ENCODE measurements around the gene NCEH1. TPM values are rescaled to one million over a fixed set of nuclear protein-coding genes. Genes with fewer than 3 reads are reported as not detected.
A peak's percentile ranks its signal among the peaks of the same experiment; 100 is the strongest.
"Not testable (repeated sequence)": the region's sequence is repeated elsewhere in the genome, so short reads cannot be mapped to it uniquely, and the experiment has no call there.

NCEH1 gene
- total RNA-seq, 2 donors from 2014 or later: 6.1 to 8.7 TPM

DNA sequence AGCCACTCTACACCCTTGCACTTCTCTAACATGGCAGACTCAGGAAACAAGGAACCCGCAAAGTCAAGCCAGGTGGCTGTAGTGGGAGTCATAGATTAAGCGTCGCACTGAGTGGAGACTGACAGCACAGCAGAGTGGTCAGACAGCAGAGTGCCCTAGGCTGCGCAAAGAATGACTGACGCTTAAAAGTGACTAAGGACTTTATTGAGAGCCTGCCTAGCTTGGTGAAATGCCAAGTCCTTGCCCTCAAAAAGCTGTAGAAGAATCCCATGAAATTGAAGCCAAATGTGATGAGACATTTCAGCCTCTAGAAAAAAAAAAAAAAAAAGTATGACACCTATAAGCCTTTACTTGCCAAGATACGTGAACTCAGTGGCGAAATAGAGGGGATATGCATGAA is 30.2 kb downstream of the NCEH1 start:
- no peaks in the 10 kb centered on the region for H3K27me3 Mint-ChIP-seq (ENCODE audit: low read depth)
- DNase-seq (no peak), ATAC-seq (replicated peaks in 1 of 2) (no peak)
- no peak overlapping the region for H3K4me3 Mint-ChIP-seq
- H3K27ac Mint-ChIP-seq: no peak overlapping the region
- H3K36me3 Mint-ChIP-seq (ENCODE audit: insufficient read depth in 2 of 2): no peaks in the 10 kb centered on the region
- peaks cover 7% of the 10 kb centered on the region for H3K4me1 Mint-ChIP-seq (ENCODE audit: low read depth)
- H3K9me3 Mint-ChIP-seq: no peaks in the 10 kb centered on the region

DNA sequence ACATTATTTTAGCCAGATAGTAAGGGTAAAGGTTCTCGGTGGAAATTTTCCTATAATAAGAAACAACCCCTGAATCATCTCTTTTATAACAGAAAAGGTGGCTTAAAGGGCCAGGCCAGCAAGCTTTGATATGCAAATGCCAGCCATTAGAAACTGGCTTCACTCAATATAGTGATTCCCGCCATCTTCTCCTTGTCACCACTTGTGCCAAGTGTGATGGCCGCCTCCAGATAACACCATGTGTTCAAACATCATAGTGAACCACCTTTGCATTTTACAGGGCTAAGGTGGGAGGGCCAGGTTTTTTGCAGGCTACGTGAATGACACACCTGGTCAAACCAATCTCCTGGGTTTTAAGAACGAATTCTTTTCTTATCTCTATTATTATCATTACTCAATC is 31.3 kb downstream of the NCEH1 start:
- no peaks in the 10 kb centered on the region for H3K36me3 Mint-ChIP-seq (ENCODE audit: insufficient read depth in 2 of 2)
- H3K27ac Mint-ChIP-seq: no peak overlapping the region
- no peak for DNase-seq
- no peak for ATAC-seq (replicated peaks in 1 of 2)
- H3K4me3 Mint-ChIP-seq: no peak overlapping the region
- H3K9me3 Mint-ChIP-seq: no peaks in the 10 kb centered on the region
- no peaks in the 10 kb centered on the region for H3K27me3 Mint-ChIP-seq (ENCODE audit: low read depth)
- no peaks in the 10 kb centered on the region for H3K4me1 Mint-ChIP-seq (ENCODE audit: low read depth)

- no peak for DNase-seq
- Mint-ChIP-seq H3K36me3 (ENCODE audit: insufficient read depth in 2 of 2) (no peaks in the 10 kb centered on the region), H3K27me3 (ENCODE audit: low read depth) (no peaks in the 10 kb centered on the region), H3K4me1 (ENCODE audit: low read depth) (no peaks in the 10 kb centered on the region), H3K9me3 (no peaks in the 10 kb centered on the region), H3K27ac (no peak overlapping the region), H3K4me3 (no peak overlapping the region)
- no peak for ATAC-seq (replicated peaks in 1 of 2)
These were observed 32.8 kb downstream of the NCEH1 start for GRCh38 chr3:172678068-172678467.

DNA sequence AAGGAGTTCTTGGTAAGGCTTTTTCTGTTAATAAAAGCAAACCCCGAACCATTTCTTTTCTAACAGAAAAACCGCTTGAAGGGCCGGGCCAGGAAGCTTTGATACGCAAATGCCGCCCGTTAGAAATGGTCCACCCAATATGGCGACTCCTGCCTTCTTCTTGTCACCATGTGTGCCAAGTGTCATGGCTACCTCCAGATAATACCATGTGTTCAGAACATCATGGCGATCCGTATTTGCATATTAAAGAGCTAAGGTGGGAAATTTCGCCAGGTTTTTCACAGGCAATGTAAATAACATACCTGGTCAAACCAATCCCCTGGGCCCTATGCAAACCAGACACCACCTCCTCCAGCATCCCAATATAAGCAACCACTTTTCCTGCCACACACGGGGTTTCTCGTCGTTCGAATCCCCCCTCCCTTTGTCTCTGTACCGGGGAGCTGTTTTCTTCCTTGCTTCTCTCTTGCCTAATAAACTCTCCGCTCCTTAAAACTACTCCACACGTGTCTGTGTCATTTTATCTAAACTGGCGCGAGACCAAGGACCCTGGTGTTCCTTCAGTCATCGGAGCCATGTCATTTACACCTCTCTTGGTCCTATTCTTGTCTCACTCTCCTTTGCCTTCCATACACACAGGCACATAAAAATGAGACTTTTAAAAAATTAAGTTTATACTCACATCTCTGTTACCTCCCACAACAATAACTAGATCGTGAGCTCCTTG is 34.5 kb downstream of the NCEH1 start:
- no peak overlapping the region for H3K4me3 Mint-ChIP-seq
- no peaks in the 10 kb centered on the region for H3K9me3 Mint-ChIP-seq
- no peaks in the 10 kb centered on the region for H3K27me3 Mint-ChIP-seq (ENCODE audit: low read depth)
- H3K27ac Mint-ChIP-seq: no peak overlapping the region
- no peaks in the 10 kb centered on the region for H3K36me3 Mint-ChIP-seq (ENCODE audit: insufficient read depth in 2 of 2)
- ATAC-seq (replicated peaks in 1 of 2) (no peak), DNase-seq (no peak)
- H3K4me1 Mint-ChIP-seq (ENCODE audit: low read depth): no peaks in the 10 kb centered on the region

- H3K4me3 Mint-ChIP-seq: no peak overlapping the region
- DNase-seq (peak in 1 of 2 donors; percentile 37), ATAC-seq (replicated peaks in 1 of 2) (peak; percentile 41)
- H3K27ac Mint-ChIP-seq: no peak overlapping the region
- no peaks in the 10 kb centered on the region for H3K27me3 Mint-ChIP-seq (ENCODE audit: low read depth)
- H3K4me1 Mint-ChIP-seq (ENCODE audit: low read depth): no peaks in the 10 kb centered on the region
- no peaks in the 10 kb centered on the region for H3K9me3 Mint-ChIP-seq
- H3K36me3 Mint-ChIP-seq (ENCODE audit: insufficient read depth in 2 of 2): no peaks in the 10 kb centered on the region
These were observed 35.2 kb downstream of the NCEH1 start for GRCh38 chr3:172675441-172676193.

DNA sequence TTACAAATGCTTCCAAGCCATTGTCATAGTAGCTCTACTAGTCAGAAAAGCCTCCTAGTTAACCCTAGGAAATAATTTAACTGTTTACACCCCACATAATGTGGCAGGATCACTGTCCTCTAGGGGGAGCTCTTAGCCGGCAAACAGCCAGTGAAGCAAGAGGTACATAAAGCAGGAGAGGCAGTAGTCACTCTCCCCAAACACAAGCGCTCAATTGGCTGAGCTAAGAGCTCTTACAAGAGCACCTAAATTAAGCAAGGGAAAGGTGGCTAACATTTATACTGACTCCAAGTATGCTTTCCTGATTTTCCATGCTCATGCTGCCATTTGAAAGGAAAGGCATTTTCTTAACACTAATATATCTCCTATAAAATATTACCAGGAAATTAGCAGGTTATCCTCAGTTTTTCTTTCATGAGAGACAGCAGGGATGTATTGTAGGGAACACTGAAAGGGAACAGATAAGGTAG is 37.6 kb downstream of the NCEH1 start:
- no peaks in the 10 kb centered on the region for H3K4me1 Mint-ChIP-seq (ENCODE audit: low read depth)
- ATAC-seq (replicated peaks in 1 of 2) (peak; percentile 72 to 81), DNase-seq (peak; percentile 77 to 79)
- H3K27me3 Mint-ChIP-seq (ENCODE audit: low read depth): no peaks in the 10 kb centered on the region
- no peak overlapping the region for H3K27ac Mint-ChIP-seq
- H3K9me3 Mint-ChIP-seq: no peaks in the 10 kb centered on the region
- no peak overlapping the region for H3K4me3 Mint-ChIP-seq
- H3K36me3 Mint-ChIP-seq (ENCODE audit: insufficient read depth in 2 of 2): no peaks in the 10 kb centered on the region

- H3K4me1 Mint-ChIP-seq (ENCODE audit: low read depth): peaks cover 12% of the 10 kb centered on the region
- ATAC-seq (replicated peaks in 1 of 2): no peak
- no peaks in the 10 kb centered on the region for H3K9me3 Mint-ChIP-seq
These were observed 41.8 kb downstream of the NCEH1 start for GRCh38 chr3:172669021-172669420.

DNA sequence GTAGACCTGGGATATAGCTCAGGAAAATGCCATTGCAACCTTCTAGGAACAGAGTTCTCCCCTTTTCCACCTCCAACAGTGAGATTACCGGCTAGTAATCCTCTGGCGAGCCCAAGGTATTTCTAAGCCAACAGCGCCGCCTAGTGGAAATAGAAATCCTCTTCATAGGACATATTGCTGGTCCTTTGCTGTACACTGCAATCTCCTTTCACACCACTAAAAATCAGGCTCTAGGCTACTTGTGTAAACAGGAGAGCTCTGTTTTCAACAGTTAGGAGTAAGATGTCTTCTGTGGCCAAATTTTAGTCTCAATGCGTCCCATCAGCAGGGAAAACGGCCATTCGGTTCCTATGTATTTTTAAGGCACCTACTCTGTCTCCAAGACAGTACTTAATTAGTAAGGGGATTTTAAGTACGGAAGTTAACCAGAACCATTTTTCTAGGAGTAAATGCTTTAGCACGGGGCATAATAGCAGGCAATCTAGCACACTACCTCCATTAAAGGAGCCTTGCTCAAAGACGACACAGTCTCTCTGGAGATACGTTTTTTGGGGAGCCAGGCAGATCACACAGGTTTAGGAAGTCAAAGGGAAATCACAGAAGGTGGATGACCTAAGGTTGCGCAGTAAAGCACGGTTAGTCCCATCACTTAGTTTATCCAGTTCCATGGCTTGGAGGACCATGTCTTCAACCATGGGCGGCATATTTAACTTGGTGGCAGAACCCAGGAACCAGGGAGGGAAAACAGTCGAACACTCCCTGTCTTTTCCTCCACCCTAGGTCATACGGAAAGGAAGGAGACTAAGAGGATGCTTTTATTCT is 43.8 kb downstream of the NCEH1 start:
- H3K9me3 Mint-ChIP-seq: peaks cover 2% of the 10 kb centered on the region in 2 donors
- no peaks in the 10 kb centered on the region for H3K27me3 Mint-ChIP-seq (ENCODE audit: low read depth)
- H3K27ac Mint-ChIP-seq: peak overlapping the region; percentile 24
- DNase-seq: peak; percentile 77 to 83
- no peaks in the 10 kb centered on the region for H3K36me3 Mint-ChIP-seq (ENCODE audit: insufficient read depth in 2 of 2)
- peak; percentile 95 for ATAC-seq (replicated peaks in 1 of 2)
- peak overlapping the region in 1 of 2 donors; percentile 29 for H3K4me3 Mint-ChIP-seq
- H3K4me1 Mint-ChIP-seq (ENCODE audit: low read depth): peaks cover 12% of the 10 kb centered on the region

More at GRCh38 chr3:172669021-172669420, 41.8 kb downstream of the NCEH1 start:
- Mint-ChIP-seq H3K27ac (no peak overlapping the region), H3K27me3 (ENCODE audit: low read depth) (no peaks in the 10 kb centered on the region), H3K36me3 (ENCODE audit: insufficient read depth in 2 of 2) (no peaks in the 10 kb centered on the region), H3K4me3 (no peak overlapping the region)
- DNase-seq: no peak

DNA sequence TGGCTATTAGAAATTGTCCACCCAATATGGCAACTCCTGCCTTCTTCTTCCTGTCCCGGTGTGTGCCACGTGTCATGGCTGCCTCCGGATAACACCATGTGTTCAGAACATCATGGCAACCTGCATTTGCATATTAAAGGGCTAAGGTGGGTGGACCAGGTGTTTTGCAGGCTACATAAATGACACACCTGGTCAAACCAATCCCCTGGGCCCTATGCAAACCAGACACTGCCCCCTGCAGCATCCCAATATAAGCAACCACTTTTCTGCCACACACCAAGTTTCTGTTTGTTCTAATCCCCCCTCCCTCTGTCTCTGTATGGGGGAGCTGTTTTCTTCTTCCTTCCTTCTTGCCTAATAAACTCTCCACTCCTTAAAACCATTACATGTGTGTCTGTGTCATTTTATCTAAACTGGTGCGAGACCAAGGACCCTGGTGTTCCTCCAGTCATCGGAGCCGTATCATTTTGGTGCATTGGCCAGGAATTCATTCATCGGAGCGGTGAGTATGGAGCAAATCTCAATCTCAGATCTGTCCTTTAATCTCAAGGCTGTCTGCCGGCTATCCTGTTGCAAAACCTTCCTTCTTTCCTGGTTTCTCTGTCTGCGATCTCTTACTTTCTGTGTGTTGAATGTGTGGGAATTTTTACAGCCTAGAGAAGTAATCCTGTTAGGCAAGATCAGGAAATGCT is 44.5 kb downstream of the NCEH1 start:
- Mint-ChIP-seq H3K27ac (peak overlapping the region; percentile 24), H3K4me1 (ENCODE audit: low read depth) (peaks cover 12% of the 10 kb centered on the region), H3K27me3 (ENCODE audit: low read depth) (no peaks in the 10 kb centered on the region), H3K9me3 (peaks cover 2% of the 10 kb centered on the region in 2 donors), H3K36me3 (ENCODE audit: insufficient read depth in 2 of 2) (no peaks in the 10 kb centered on the region), H3K4me3 (peak overlapping the region in 1 of 2 donors; percentile 29)
- ATAC-seq (replicated peaks in 1 of 2) (no peak), DNase-seq (no peak)

- not testable (repeated sequence) for H3K27me3 Mint-ChIP-seq (ENCODE audit: low read depth); H3K36me3 Mint-ChIP-seq (ENCODE audit: insufficient read depth in 2 of 2); H3K27ac Mint-ChIP-seq; H3K4me3 Mint-ChIP-seq; H3K9me3 Mint-ChIP-seq; ATAC-seq (replicated peaks in 1 of 2); DNase-seq
- H3K4me1 Mint-ChIP-seq (ENCODE audit: low read depth): peaks cover 12% of the 10 kb centered on the region
These were observed 45.4 kb downstream of the NCEH1 start for GRCh38 chr3:172665510-172665909.

DNA sequence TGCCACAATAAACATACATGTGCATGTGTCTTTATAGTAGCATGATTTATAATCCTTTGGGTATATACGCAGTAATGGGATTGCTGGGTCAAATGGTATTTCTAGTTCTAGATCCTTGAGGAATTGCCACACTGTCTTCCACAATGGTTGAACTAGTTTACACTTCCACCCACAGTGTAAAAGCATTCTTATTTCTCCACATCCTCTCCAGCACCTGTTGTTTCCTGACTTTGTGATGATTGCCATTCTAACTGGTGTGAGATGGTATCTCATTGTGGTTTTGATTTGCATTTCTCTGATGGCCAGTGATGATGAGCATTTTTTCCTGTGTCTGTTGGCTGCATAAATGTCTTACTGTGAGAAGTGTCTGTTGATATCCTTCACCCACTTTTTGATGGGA is 50.4 kb downstream of the NCEH1 start:
- DNase-seq; H3K27ac Mint-ChIP-seq; H3K27me3 Mint-ChIP-seq (ENCODE audit: low read depth); H3K4me3 Mint-ChIP-seq; H3K36me3 Mint-ChIP-seq (ENCODE audit: insufficient read depth in 2 of 2); H3K9me3 Mint-ChIP-seq; H3K4me1 Mint-ChIP-seq (ENCODE audit: low read depth); ATAC-seq (replicated peaks in 1 of 2): not testable (repeated sequence)

DNA sequence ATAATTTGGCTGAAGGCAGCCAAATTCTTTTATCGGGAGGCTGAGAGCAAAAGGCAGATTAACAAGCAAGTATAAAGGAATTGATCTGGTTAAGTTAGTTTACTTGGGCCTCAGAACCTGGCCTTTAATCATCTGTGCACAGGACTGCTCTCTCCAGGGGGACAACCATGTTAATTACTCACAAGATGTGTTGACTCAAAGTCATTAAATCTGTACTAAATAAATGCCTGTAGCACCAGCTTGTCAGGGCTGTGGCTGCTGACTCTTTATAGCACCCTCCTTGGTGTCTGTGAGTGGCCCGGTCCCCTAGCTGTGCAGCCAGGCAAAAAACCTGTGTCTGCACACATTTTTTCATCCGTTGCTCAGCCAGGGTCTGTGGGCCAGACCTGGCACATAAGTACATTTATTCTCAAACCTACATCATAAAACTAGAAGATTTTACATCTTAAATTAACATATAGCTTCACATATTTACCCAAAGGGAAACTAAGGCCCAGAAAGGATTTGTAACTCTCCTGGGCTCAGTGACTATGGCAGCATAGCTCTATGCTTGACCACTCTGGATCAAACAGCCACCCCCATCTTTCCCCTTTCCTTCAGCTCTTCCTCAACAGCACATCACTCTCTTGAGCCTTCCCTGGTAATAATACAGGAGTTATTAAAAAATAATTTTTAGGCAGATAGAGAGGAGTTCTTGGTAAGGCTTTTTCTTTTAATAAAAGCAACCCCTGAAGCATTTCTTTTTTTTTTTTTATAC is 51.4 kb downstream of the NCEH1 start:
- DNase-seq (no peak), ATAC-seq (replicated peaks in 1 of 2) (no peak)
- Mint-ChIP-seq H3K27ac (no peak overlapping the region), H3K4me1 (ENCODE audit: low read depth) (no peaks in the 10 kb centered on the region), H3K36me3 (ENCODE audit: insufficient read depth in 2 of 2) (no peaks in the 10 kb centered on the region), H3K4me3 (no peak overlapping the region), H3K9me3 (peaks cover 2% of the 10 kb centered on the region in 2 donors), H3K27me3 (ENCODE audit: low read depth) (no peaks in the 10 kb centered on the region)
